ENCODE measurements around the gene GRK1.

DNA sequence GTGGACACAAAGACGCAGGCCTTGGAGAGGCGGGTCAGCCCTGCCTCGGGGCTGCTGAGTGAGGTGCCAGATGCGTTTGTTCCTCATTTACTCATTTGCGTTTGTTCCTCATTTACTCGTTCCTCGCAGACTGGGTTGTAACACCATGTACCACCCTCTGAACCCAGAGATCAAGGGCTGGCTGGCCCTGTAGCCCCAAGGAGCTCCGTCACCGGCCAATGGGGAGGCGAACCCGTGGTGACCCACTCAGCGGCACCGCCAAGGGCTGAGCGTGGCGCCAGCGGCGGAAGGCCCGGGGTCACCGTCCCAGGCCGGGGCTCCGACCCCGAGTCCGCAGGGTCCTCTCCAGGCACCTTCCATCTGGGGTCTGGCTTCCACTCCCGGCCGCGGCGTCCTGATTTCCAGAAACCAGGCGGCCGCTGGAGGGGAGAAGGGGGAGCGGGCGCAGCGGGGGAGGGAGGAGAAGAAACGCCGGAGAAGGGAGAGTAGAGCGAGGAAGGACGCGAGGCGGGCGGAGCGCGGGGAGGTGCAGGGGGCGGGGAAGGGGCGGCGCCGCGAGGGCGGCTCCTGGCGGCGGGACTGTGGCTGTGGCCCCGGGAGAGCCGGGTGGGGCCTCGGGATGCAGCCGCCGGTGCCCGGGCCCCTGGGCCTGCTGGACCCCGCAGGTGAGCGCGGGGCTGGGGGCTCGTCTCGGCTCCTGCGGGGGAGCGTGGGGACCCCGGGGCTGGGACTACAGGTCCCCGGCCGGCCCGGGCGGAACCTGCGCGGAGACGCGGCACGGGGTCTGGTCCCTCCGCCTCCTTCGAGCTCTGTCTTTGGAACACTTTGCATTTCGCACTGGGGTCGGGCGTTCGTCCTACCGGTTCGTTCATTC lies 91.9 kb downstream of the GRK1 start, which contains the start of gene TMEM255B:
- TF ChIP-seq, protein P1, sequence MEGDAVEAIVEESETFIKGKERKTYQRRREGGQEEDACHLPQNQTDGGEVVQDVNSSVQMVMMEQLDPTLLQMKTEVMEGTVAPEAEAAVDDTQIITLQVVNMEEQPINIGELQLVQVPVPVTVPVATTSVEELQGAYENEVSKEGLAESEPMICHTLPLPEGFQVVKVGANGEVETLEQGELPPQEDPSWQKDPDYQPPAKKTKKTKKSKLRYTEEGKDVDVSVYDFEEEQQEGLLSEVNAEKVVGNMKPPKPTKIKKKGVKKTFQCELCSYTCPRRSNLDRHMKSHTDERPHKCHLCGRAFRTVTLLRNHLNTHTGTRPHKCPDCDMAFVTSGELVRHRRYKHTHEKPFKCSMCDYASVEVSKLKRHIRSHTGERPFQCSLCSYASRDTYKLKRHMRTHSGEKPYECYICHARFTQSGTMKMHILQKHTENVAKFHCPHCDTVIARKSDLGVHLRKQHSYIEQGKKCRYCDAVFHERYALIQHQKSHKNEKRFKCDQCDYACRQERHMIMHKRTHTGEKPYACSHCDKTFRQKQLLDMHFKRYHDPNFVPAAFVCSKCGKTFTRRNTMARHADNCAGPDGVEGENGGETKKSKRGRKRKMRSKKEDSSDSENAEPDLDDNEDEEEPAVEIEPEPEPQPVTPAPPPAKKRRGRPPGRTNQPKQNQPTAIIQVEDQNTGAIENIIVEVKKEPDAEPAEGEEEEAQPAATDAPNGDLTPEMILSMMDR (IDR thresholded peaks at IDR 0.05) = peak in 3 of 4 experiments; percentile 27 to 68 (median 34)
- TF ChIP-seq POLR2A (IDR thresholded peaks at IDR 0.05) = peak in 1 of 2 donors; percentile 26

All from uterus (tissue), 2 donors.